NT2/D1 (cell line): ENCODE measurements around the gene FHAD1.

Experiments used
- SUZ12 ChIP-seq: IDR thresholded peaks from 2 replicates; pipeline ENCODE4 v1.6.1; 2011; ENCODE audit not compliant: insufficient read length, insufficient read depth; ENCODE audit errors: extremely low read depth
- ZNF274 ChIP-seq: IDR thresholded peaks from 2 replicates; pipeline ENCODE4 v1.6.1; 2011; ENCODE audit warnings: mild to moderate bottlenecking, low read depth, low read length

- TF ChIP-seq ZNF274 (no peak), SUZ12 (no peak)
These were observed 150.2 kb downstream of the FHAD1 start for GRCh38 chr1:15397236-15397635.
